SW480 (cell line): ENCODE data around the gene TCF23.
"Not testable (repeated sequence)": the region's sequence is repeated elsewhere in the genome, so short reads cannot be mapped to it uniquely, and the experiment has no call there.

Experiments used
- DNase-seq: peaks from one replicate; pipeline ENCODE4 v3.0.0-alpha.2; 2016; ENCODE audit warnings: low spot score

TCF23 gene

GRCh38 chr2:27189989-27190388, 41.2 kb downstream of the TCF23 start:
- DNase-seq, result no peak

GRCh38 chr2:27191070-27191829, 42.4 kb downstream of the TCF23 start:
- peak; percentile 89 for DNase-seq

- peak; percentile 42 for DNase-seq
Measured at GRCh38 chr2:27194538-27195354, 45.9 kb downstream of the TCF23 start.

- not testable (repeated sequence) for DNase-seq
Measured at GRCh38 chr2:27195799-27196198, 47.0 kb downstream of the TCF23 start.

GRCh38 chr2:27198068-27198467, 49.3 kb downstream of the TCF23 start:
- not testable (repeated sequence) for DNase-seq

- no peak for DNase-seq
Measured at GRCh38 chr2:27198627-27199026, 49.8 kb downstream of the TCF23 start.

GRCh38 chr2:27199241-27199640, 50.4 kb downstream of the TCF23 start:
- no peak for DNase-seq

- no peak for DNase-seq
Measured at GRCh38 chr2:27201675-27202074, 52.9 kb downstream of the TCF23 start.

GRCh38 chr2:27202854-27203253, 54.0 kb downstream of the TCF23 start:
- no peak for DNase-seq

GRCh38 chr2:27203741-27204140, 54.9 kb downstream of the TCF23 start:
- no peak for DNase-seq

- DNase-seq, result no peak
Measured at GRCh38 chr2:27204566-27204965, 55.8 kb downstream of the TCF23 start.

- no peak for DNase-seq
Measured at GRCh38 chr2:27205206-27205605, 56.4 kb downstream of the TCF23 start.

- DNase-seq, result no peak
Measured at GRCh38 chr2:27206346-27206745, 57.5 kb downstream of the TCF23 start.
